ENCODE results near the gene PLEKHJ1. TPM values are rescaled to one million over a fixed set of nuclear protein-coding genes. Genes with fewer than 3 reads are reported as not detected.

Gene PLEKHJ1
- total RNA-seq, 6 experiments from 2014 or later, result 24.4 to 49.3 (median 28.6) TPM

DNA sequence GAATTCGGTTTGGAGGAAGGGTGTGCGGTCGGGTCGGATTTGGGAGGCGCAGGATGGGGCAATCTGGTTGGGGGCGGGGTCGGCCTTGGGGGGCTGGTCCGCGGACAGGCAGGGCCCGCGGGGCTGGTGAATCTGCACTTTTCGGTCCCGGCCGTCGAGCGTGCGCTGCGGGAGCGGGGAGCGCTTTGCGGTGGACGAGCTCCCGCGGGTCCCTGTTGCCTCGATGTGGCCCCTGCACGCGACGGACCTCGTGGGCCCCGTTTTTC, 34.0 kb upstream of the PLEKHJ1 start:
- peak overlapping the region; percentile 96 to 99 (median 97) for H3K27ac ChIP-seq
- H3K36me3 ChIP-seq, result peaks cover 0 to 18% (median 5%) of the 10 kb centered on the region in 4 donors
- H3K9me3 ChIP-seq, result no peaks in the 10 kb centered on the region
- peak overlapping the region; percentile 96 to 100 (median 98) for H3K4me3 ChIP-seq
- no peaks in the 10 kb centered on the region for H3K27me3 ChIP-seq
- TF ChIP-seq POLR2A (IDR thresholded peaks at IDR 0.05), result no peak
- TF ChIP-seq, protein P1, sequence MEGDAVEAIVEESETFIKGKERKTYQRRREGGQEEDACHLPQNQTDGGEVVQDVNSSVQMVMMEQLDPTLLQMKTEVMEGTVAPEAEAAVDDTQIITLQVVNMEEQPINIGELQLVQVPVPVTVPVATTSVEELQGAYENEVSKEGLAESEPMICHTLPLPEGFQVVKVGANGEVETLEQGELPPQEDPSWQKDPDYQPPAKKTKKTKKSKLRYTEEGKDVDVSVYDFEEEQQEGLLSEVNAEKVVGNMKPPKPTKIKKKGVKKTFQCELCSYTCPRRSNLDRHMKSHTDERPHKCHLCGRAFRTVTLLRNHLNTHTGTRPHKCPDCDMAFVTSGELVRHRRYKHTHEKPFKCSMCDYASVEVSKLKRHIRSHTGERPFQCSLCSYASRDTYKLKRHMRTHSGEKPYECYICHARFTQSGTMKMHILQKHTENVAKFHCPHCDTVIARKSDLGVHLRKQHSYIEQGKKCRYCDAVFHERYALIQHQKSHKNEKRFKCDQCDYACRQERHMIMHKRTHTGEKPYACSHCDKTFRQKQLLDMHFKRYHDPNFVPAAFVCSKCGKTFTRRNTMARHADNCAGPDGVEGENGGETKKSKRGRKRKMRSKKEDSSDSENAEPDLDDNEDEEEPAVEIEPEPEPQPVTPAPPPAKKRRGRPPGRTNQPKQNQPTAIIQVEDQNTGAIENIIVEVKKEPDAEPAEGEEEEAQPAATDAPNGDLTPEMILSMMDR (IDR thresholded peaks at IDR 0.05), result no peak
- peaks cover 0 to 49% (median 8%) of the 10 kb centered on the region in 4 donors for H3K4me1 ChIP-seq
- intact Hi-C loops (cut with DNase I), result loop anchor here (5.0 kb wide), 2 partner anchors 33 to 108 kb away; partner anchors contain the start of genes PLEKHJ1 (in 2 of the 2), SF3A2 (in 2 of the 2) and DOT1L (in 1 of the 2)
- ATAC-seq, result peak; percentile 2 to 27 (median 15)
- DNase-seq, result peak; percentile 72 to 79 (median 77)
- 0% methylated on average over 1 of the region's 30 CpGs for WGBS (ENCODE audit: insufficient coverage, low coverage, low lambda C conversion rate, missing lambda C conversion rate)

DNA sequence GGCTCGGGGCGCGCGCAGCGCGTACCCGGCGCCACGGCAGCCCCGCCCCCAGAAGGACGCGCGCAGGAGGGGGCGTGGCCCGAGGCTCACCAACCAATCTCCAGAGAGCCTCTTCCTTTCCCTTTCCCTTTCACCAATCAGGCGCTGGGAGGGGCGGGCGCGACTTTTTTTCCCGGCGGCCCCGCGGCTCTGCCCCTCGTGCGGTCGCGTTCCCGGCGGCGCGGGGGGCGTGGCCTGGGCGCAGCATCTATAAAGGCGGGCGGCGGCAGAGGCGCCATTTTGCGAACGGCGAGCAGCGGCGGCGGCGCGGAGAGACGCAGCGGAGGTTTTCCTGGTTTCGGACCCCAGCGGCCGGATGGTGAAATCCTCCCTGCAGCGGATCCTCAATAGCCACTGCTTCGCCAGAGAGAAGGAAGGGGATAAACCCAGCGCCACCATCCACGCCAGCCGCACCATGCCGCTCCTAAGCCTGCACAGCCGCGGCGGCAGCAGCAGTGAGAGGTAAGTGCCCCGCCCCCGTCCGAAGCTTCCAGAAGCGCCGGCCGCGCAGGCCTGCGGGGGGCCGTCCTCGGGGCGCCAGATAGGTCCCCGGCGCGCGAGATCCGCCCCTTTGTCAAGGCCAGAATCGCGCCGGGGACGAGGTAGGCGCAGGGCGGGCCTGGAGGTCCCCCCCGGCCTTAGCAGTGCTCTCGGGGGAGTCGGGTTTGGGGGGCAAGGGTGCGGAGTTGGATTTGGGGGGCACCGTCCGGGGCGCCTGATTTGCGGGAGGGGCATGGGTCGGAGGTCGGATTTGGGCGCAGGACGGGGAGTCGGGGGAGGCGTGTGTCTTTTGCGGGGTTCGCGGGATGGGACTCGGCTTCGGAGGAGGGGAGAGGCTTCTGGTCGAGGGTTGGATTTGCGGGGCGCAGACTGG, 33.4 kb upstream of the PLEKHJ1 start:
- Histone ChIP-seq H3K27me3 (no peaks in the 10 kb centered on the region), H3K36me3 (peaks cover 0 to 18% (median 5%) of the 10 kb centered on the region in 4 donors), H3K27ac (peak overlapping the region; percentile 96 to 99 (median 97)), H3K9me3 (no peaks in the 10 kb centered on the region), H3K4me1 (peaks cover 0 to 49% (median 8%) of the 10 kb centered on the region in 4 donors), H3K4me3 (peak overlapping the region; percentile 96 to 100 (median 98))
- peak; percentile 80 to 90 (median 86) for ATAC-seq
- under 1% methylated on average over 26 of the region's 103 CpGs for WGBS (ENCODE audit: insufficient coverage, low coverage, low lambda C conversion rate, missing lambda C conversion rate)
- DNase-seq, result peak; percentile 98 to 99 (median 99)
- TF ChIP-seq, protein P1 (IDR thresholded peaks at IDR 0.05), result peak in 1 of 4 donors; percentile 23
- peak; percentile 100 for TF ChIP-seq POLR2A (IDR thresholded peaks at IDR 0.05)
- intact Hi-C loops (cut with DNase I), result loop anchor here (5.0 kb wide), 2 partner anchors 32 to 107 kb away; partner anchors contain the start of genes PLEKHJ1 (in 2 of the 2), SF3A2 (in 2 of the 2) and DOT1L (in 1 of the 2)

DNA sequence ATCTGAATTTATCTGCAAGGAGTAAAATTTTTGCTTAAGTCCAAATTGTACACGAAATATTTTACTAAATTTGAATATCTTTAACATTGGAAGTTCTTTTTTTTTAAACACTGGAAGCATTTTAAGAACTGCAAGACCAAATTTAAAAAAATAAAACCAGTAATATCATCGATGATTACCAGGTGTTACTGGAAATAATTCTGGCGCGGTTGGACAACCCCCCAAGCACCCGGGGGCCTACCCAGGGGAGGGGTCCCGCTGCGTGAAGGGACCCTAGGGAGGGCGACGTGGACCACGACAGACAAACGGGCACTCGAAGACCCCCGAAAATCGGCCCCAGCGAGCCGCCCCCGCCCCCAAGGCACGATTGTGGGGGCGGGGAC, 32.7 kb upstream of the PLEKHJ1 start:
- peaks cover 0 to 18% (median 5%) of the 10 kb centered on the region in 4 donors for H3K36me3 ChIP-seq
- WGBS (ENCODE audit: insufficient coverage, low coverage, low lambda C conversion rate, missing lambda C conversion rate), result 5% methylated on average over 8 of the region's 19 CpGs
- H3K4me3 ChIP-seq, result peak overlapping the region; percentile 43 to 100 (median 96)
- TF ChIP-seq POLR2A (IDR thresholded peaks at IDR 0.05), result no peak
- TF ChIP-seq, protein P1 (IDR thresholded peaks at IDR 0.05), result no peak
- ATAC-seq (no peak), DNase-seq (no peak)
- intact Hi-C loops (cut with DNase I), result no loop called here
- H3K27ac ChIP-seq, result peak overlapping the region in 2 of 3 donors; percentile 48 to 99
- H3K27me3 ChIP-seq, result no peaks in the 10 kb centered on the region
- H3K4me1 ChIP-seq, result peaks cover 0 to 44% (median 8%) of the 10 kb centered on the region in 4 donors
- no peaks in the 10 kb centered on the region for H3K9me3 ChIP-seq

DNA sequence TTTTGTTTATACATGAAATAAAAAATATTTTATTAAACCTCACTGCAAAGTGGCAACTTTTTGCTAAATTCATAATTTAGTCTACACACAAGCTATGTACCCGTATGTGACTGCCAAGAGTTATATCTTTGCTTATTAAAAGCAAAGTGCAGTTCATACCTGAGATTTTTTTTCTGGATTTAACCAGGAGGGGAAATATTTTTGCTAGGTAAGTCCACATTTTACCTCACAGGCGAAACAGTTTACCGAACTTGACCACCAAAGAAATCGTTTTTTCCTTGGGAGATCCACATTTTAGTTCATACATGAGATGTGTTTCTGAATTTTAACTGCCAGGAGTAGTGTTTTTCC, 32.3 kb upstream of the PLEKHJ1 start:
- no peaks in the 10 kb centered on the region for H3K9me3 ChIP-seq
- H3K4me3 ChIP-seq, result peak overlapping the region in 2 of 3 donors; percentile 96 to 100
- peaks cover 0 to 40% (median 6%) of the 10 kb centered on the region in 4 donors for H3K4me1 ChIP-seq
- no peaks in the 10 kb centered on the region for H3K27me3 ChIP-seq
- H3K36me3 ChIP-seq, result peaks cover 0 to 17% (median 5%) of the 10 kb centered on the region in 4 donors
- WGBS (ENCODE audit: insufficient coverage, low coverage, low lambda C conversion rate, missing lambda C conversion rate), result 21% methylated on average over 4 of the region's 4 CpGs
- no peak for DNase-seq
- ATAC-seq, result no peak
- TF ChIP-seq, protein P1 (IDR thresholded peaks at IDR 0.05), result no peak
- no peak for TF ChIP-seq POLR2A (IDR thresholded peaks at IDR 0.05)
- intact Hi-C loops (cut with DNase I), result no loop called here
- H3K27ac ChIP-seq, result peak overlapping the region in 1 of 3 donors; percentile 99

Measured in right lobe of liver (tissue), 6 donors.